Heart right ventricle (tissue), 16 donors: Measurements from ENCODE around the gene PTP4A2. TPM values are rescaled to one million over a fixed set of nuclear protein-coding genes. Genes with fewer than 3 reads are reported as not detected.
A peak's percentile ranks its signal among the peaks of the same experiment; 100 is the strongest.

ENCODE experiments used
- ATAC-seq, 8 donors: fragments of 200-7000 bp; cut with Tn5 transposase; one replicate each; pipeline ENCODE4 v1.9.1; 2020; ENCODE audit warnings: mild to moderate bottlenecking in 8 of 8, moderate library complexity in 8 of 8, moderate number of reproducible peaks in 1 of 8
- DNase-seq, 2 donors: peaks; one replicate each; pipeline ENCODE4 v3.0.0-alpha.2; 2020
- H3K27ac ChIP-seq, 10 donors: fragments of 200-600 bp; sonication (generic) in 2 of 10; one replicate each; pipeline versions ENCODE4 v1.5.0 to v1.8.0; 2020 to 2022; ENCODE audit warnings: mild to moderate bottlenecking in 3 of 10
- H3K27me3 ChIP-seq, 7 donors: fragments of 200-600 bp; one replicate each; pipeline ENCODE4 v1.8.0; 2021 to 2022; ENCODE audit warnings: mild to moderate bottlenecking in 2 of 7
- H3K36me3 ChIP-seq, 9 donors: fragments of 200-600 bp; sonication (generic) in 1 of 9; one replicate each; pipeline versions ENCODE4 v1.5.0 to v1.8.0; 2020 to 2022; ENCODE audit warnings: mild to moderate bottlenecking in 2 of 9
- H3K4me1 ChIP-seq, 9 donors: fragments of 200-600 bp; sonication (generic) in 1 of 9; one replicate each; pipeline versions ENCODE4 v1.5.0 to v1.8.0; 2020 to 2022; ENCODE audit warnings: mild to moderate bottlenecking in 4 of 9
- H3K4me3 ChIP-seq, 10 donors: fragments of 200-600 bp; sonication (generic) in 2 of 10; one replicate each; pipeline versions ENCODE4 v1.5.0 to v1.8.0; 2020 to 2022; ENCODE audit warnings: mild to moderate bottlenecking in 7 of 10, moderate library complexity in 2 of 10
- H3K9me3 ChIP-seq, 11 donors: fragments of 200-600 bp in 10 of 11; sonication (generic) in 2 of 11; one replicate each; pipeline versions ENCODE4 v1.5.0 to v1.8.0; 2013 to 2022; ENCODE audit warnings: mild to moderate bottlenecking in 2 of 11, control low read depth in 1 of 11, moderate library complexity in 1 of 11
- WGBS, 2 donors: extraction: QIAGEN DNeasy Blood & Tissue Kit; methylation state at CpG; one replicate each; pipeline ENCODE4 v1.1.7; 2013; ENCODE audit warnings: inconsistent platforms in 1 of 2; 5-methylcytosine and 5-hydroxymethylcytosine counted together
- intact Hi-C, 10 donors: fragments of 100-400 bp; cut with DNase I; formaldehyde crosslinking; loops; one replicate each; pipeline versions ENCODE4 v1.11.1 to v1.14.2; 2022
- polyA plus RNA-seq, 2 donors: library from polyadenylated mRNA; stranded (reverse); fragments of 200-250 nt; gene quantifications; one replicate each; pipeline ENCODE4 v1.2.3, GENCODE V29; 2013
- total RNA-seq, 10 donors: library from RNA; stranded (reverse); fragmentation: NEBNext Ultra II Directional in 3 of 10; extraction: Animal tissue kit (Norgen Biotek cat#: 25700) in 3 of 10; gene quantifications; one replicate each; pipeline versions ENCODE4 v1.2.1 to v1.2.4, GENCODE V29; 2021 to 2023
- TF ChIP-seq, protein P1 (sequence below), 9 donors: fragments of 200-600 bp; sonication (generic) in 2 of 9; IDR thresholded peaks; one replicate each; pipeline versions ENCODE4 v1.5.0 to v1.8.0; 2021 to 2022; ENCODE audit warnings: antibody characterized with exemption in 9 of 9, mild to moderate bottlenecking in 5 of 9, moderate library complexity in 1 of 9
- donor health status: Arrhythmogenic right ventricular cardiomyopathy.
- donor health status: ischemic (EF 13 %, LVEDD 7.1; RV severe dilation, severe dysfunction).
- donor health status: healthy with polysubstance abuse.
- donor health status: DM: no; HTN: yes; CAD: no.
- donor health status: DM: no; HTN: no; CAD: no.
- donor health status: ischemic (EF 25% LVEDD 6.9; RV normal size, moderate dysfunction).
- donor health status: ischemic (EF 25% LVEDD 5.7; RV mildly dilated, moderate dysfunction).
- donor health status: healthy.
- donor health status: DM: yes; HTN: yes; CAD: no.
- donor health status: Ischemic cardiomyopathy.
- donor health status: ischemic (EF 35%, LVEDD 5.7; RV mildly dilated, moderate dysfunction).
- donor health status: nonischemic (EF 11% LVEDD 7.7; RV severe dilation, severe dysfunction).
- donor health status: DM: yes; HTN: yes; CAD: no.
- donor health status: PGD.
- donor health status: ischemic (EF 29% LVEDD 5.4; RV normal size, mild dysfunction).
- donor health status: nonischemic (EF 23%, LVEDD 6.1; RV moderate dilation, normal function).

The PTP4A2 gene
- total and polyA plus RNA-seq, 12 donors = 49.5 to 506 (median 223) TPM

DNA sequence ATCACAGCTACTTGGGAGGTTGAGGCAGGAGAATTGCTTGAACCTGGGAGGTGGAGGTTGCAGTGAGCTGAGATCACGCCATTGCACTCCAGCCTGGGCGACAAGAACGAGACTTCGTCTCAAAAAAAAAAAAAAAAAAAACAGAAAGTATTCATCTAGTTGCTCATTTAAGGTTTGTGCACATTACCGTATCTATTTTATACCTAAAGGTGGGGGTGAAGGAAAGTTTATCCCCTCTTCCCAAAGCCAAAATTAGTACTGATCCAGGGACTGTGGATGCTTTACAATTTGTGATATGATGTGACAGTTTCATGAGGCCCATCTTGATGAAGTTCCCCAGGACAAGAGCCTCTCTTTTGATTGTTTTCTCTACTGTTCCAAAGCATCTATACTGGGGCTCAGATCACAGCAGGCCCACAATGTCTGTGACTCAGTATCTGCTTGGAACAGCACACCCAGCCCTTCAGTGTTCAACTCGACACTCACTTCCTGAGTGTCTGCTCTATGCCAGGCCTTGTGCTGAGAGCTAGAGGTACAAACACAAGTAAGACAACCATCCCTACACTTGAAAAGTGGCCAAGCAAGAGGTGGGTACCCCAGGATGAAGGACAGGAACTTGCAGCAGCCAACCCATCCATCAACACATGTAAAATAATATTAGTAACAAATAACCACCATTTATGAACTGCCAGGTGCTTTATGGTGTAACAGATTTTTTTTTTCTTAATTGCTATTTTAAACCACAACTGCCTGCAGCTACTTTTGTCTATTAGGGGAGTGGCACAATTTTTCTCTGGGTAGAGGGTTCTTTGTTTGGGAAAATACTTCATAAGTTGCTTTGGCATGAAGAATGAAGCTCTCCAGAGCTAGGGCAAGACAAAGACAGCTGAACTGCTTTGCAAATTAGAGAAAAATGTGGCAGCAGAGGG, 46.5 kb upstream of the PTP4A2 start:
- ATAC-seq (peak in 4 of 8 donors; percentile 54 to 82 (median 73)), DNase-seq (no peak)
- WGBS, 2 donors = 74 to 85% methylated on average over 6 of the region's 6 CpGs
- Histone ChIP-seq H3K4me1 (peaks cover 0 to 29% (median 6%) of the 10 kb centered on the region in 9 donors), H3K36me3 (no peaks in the 10 kb centered on the region), H3K9me3 (no peaks in the 10 kb centered on the region), H3K27ac (peak overlapping the region in 5 of 10 donors; percentile 7 to 61 (median 8)), H3K4me3 (no peak overlapping the region), H3K27me3 (no peaks in the 10 kb centered on the region)
- TF ChIP-seq, protein P1, sequence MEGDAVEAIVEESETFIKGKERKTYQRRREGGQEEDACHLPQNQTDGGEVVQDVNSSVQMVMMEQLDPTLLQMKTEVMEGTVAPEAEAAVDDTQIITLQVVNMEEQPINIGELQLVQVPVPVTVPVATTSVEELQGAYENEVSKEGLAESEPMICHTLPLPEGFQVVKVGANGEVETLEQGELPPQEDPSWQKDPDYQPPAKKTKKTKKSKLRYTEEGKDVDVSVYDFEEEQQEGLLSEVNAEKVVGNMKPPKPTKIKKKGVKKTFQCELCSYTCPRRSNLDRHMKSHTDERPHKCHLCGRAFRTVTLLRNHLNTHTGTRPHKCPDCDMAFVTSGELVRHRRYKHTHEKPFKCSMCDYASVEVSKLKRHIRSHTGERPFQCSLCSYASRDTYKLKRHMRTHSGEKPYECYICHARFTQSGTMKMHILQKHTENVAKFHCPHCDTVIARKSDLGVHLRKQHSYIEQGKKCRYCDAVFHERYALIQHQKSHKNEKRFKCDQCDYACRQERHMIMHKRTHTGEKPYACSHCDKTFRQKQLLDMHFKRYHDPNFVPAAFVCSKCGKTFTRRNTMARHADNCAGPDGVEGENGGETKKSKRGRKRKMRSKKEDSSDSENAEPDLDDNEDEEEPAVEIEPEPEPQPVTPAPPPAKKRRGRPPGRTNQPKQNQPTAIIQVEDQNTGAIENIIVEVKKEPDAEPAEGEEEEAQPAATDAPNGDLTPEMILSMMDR (IDR thresholded peaks at IDR 0.05) = no peak
- intact Hi-C loops = loop anchor here in 1 of 10 donors (10.0 kb wide), 2 partner anchors 70 to 320 kb away; no protein-coding TSS in a partner anchor

DNA sequence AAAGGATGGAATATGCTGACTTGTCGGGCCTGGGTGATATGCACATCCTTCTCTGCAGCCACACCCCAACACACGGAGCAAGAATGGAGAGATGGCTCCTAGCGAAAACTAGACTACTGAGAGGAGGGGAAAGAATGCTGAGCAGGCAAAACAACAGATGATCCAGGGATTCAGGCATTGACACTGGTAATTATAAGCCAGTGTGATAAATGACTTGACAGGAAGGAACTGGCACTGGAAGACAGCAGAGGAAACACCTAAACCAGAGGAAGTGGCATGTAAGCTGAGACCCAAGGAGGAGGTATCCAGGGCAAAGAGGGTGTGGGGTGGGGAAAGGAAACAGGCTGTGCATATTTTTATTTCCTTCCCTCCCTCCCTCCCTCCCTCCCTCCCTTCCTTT, 43.8 kb upstream of the PTP4A2 start:
- Histone ChIP-seq H3K36me3 (no peaks in the 10 kb centered on the region), H3K4me3 (no peak overlapping the region), H3K27me3 (no peaks in the 10 kb centered on the region), H3K9me3 (no peaks in the 10 kb centered on the region), H3K4me1 (peaks cover 0 to 35% (median 10%) of the 10 kb centered on the region in 9 donors), H3K27ac (peak overlapping the region in 1 of 10 donors; percentile 35)
- DNase-seq (no peak), ATAC-seq (no peak)
- intact Hi-C loops = loop anchor here in 1 of 10 donors (10.0 kb wide), 2 partner anchors 73 to 317 kb away; no protein-coding TSS in a partner anchor
- WGBS, 2 donors = 47 to 66% methylated on average over 3 of the region's 3 CpGs
- TF ChIP-seq, protein P1 (IDR thresholded peaks at IDR 0.05) = no peak

GRCh38 chr1:31981456-31981839, 43.3 kb upstream of the PTP4A2 start:
- Histone ChIP-seq H3K9me3 (no peaks in the 10 kb centered on the region), H3K4me1 (peaks cover 0 to 35% (median 10%) of the 10 kb centered on the region in 9 donors), H3K4me3 (no peak overlapping the region), H3K27me3 (no peaks in the 10 kb centered on the region), H3K36me3 (no peaks in the 10 kb centered on the region), H3K27ac (peak overlapping the region in 1 of 10 donors; percentile 22)
- DNase-seq = no peak
- intact Hi-C loops = loop anchor here in 1 of 10 donors (10.0 kb wide), 2 partner anchors 73 to 317 kb away; no protein-coding TSS in a partner anchor
- TF ChIP-seq, protein P1 (IDR thresholded peaks at IDR 0.05) = no peak
- ATAC-seq = no peak
- WGBS, 2 donors = 84 to 86% methylated on average over 2 of the region's 2 CpGs

- 88% methylated on average over 10 of the region's 10 CpGs for WGBS, 2 donors
- TF ChIP-seq, protein P1 (IDR thresholded peaks at IDR 0.05) = no peak
- Histone ChIP-seq H3K27me3 (no peaks in the 10 kb centered on the region), H3K4me3 (no peak overlapping the region), H3K9me3 (no peaks in the 10 kb centered on the region), H3K4me1 (peaks cover 0 to 35% (median 10%) of the 10 kb centered on the region in 9 donors), H3K27ac (no peak overlapping the region), H3K36me3 (no peaks in the 10 kb centered on the region)
- DNase-seq = no peak
- intact Hi-C loops = loop anchor here in 1 of 10 donors (10.0 kb wide), 2 partner anchors 74 to 316 kb away; no protein-coding TSS in a partner anchor
- ATAC-seq = no peak
Measured at GRCh38 chr1:31980835-31981455, 42.8 kb upstream of the PTP4A2 start.
